K562 (cell line): Measurements from ENCODE around the gene EGFR.

ENCODE experiments used
- ADNP ChIP-seq: fragments of 200-800 bp; sonication (Bioruptor generic); IDR thresholded peaks from 2 replicates; pipeline ENCODE4 v1.6.1; 2016; ENCODE audit warnings: missing genetic modification characterization, missing compliant biosample characterization
- EGR1 ChIP-seq: fragments of 450-650 bp; conservative IDR thresholded peaks from 2 replicates; pipeline ENCODE4 v1.6.1; 2017; ENCODE audit warnings: mild to moderate bottlenecking
- EP300 ChIP-seq: IDR thresholded peaks from 2 replicates; pipeline ENCODE4 v1.6.1; 2012; ENCODE audit warnings: low read length, improper control_type of control experiment
- ESRRB ChIP-seq: fragments of 250-450 bp; sonication (Bioruptor Pico); IDR thresholded peaks from 2 replicates; pipeline ENCODE4 v1.5.0; 2020; ENCODE audit warnings: mild to moderate bottlenecking, moderate library complexity, borderline replicate concordance
- FOXA3 ChIP-seq, 2 experiments: fragments of 450-650 bp in 1 of 2; sonication (generic) in 1 of 2; formaldehyde crosslinking; IDR thresholded peaks in 1 of 2; conservative IDR thresholded peaks in 1 of 2; 2 replicates each; pipeline versions ENCODE4 v1.4.0 to v1.8.0; 2020 to 2022; ENCODE audit warnings: mild to moderate bottlenecking in 2 of 2, missing genetic modification reagents in 1 of 2
- NR1H2 ChIP-seq: sonication (generic); formaldehyde crosslinking; IDR thresholded peaks from 2 replicates; pipeline ENCODE4 v1.4.0; 2020; ENCODE audit warnings: mild to moderate bottlenecking, missing genetic modification reagents
- POLR2AphosphoS5 ChIP-seq: IDR thresholded peaks from 2 replicates; pipeline ENCODE4 v1.6.1; 2011; ENCODE audit warnings: mild to moderate bottlenecking, low read depth, low read length, moderate library complexity; ENCODE audit not compliant: control insufficient read depth, insufficient read depth
- PTBP1 ChIP-seq: fragments of 200-400 bp; formaldehyde crosslinking; IDR thresholded peaks from 2 replicates; pipeline ENCODE4 v1.6.1; 2017; ENCODE audit warnings: low read depth, low read length
- RBBP5 ChIP-seq: fragments of 200-600 bp; sonication (generic); IDR thresholded peaks from 2 replicates; pipeline ENCODE4 v1.6.1; 2012; ENCODE audit warnings: borderline replicate concordance, mild to moderate bottlenecking, low read length, control low read depth, inconsistent platforms; ENCODE audit not compliant: insufficient read depth, poor library complexity, severe bottlenecking
- SMC3 ChIP-seq: conservative IDR thresholded peaks from 2 replicates; pipeline ENCODE4 v1.6.1; 2011; ENCODE audit warnings: low read depth, low read length, improper control_type of control experiment; ENCODE audit not compliant: insufficient read depth
- YBX1 ChIP-seq: fragments of 450-650 bp; IDR thresholded peaks from 2 replicates; pipeline ENCODE4 v1.7.1; 2016; ENCODE audit warnings: mild to moderate bottlenecking
- TF ChIP-seq, protein P1 (sequence below): fragments of 250-450 bp; sonication (Bioruptor Pico); IDR thresholded peaks from 2 replicates; pipeline ENCODE4 v1.5.1; 2021; ENCODE audit warnings: mild to moderate bottlenecking
- TF ChIP-seq, protein P2 (sequence below): IDR thresholded peaks from 2 replicates; pipeline ENCODE4 v1.6.1; 2012; ENCODE audit warnings: low read depth, low read length, improper control_type of control experiment, borderline replicate concordance
- TF ChIP-seq, protein P3 (sequence below), 2 experiments: fragments of 200-800 bp in 1 of 2; sonication (Bioruptor generic) in 1 of 2; sonication (generic) in 1 of 2; formaldehyde crosslinking in 1 of 2; IDR thresholded peaks in 1 of 2; conservative IDR thresholded peaks in 1 of 2; 2 replicates each; pipeline versions ENCODE4 v1.5.0 to v1.6.1; 2016 to 2020; ENCODE audit warnings: missing compliant biosample characterization in 1 of 2, missing genetic modification characterization in 1 of 2, missing genetic modification reagents in 1 of 2

DNA sequence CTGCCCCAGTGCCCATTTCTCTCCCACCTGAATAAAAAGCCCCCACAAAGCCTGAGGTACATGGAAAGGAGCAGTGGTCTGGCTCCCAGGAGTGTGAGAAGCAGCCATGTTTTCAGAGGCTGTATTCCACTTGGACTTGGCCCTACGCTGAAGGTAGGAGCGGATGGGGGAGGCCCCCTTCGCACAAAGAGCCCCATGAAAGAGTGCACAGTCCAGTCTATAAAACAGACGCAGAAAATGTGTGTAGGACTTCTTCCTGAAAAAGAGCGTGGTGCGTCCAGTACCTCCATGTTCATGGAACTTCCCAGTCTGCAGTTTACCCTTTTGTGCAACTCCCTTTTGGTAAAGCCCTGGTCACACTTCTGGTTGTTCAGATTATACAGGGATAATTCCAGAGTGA is 69.3 kb downstream of the EGFR start:
- TF ChIP-seq POLR2AphosphoS5 (no peak), ADNP (tag) (no peak), FOXA3 (CRISPR knock-in tag; conservative IDR thresholded peaks at IDR 0.05 in 1 of 2, IDR thresholded peaks at IDR 0.05 in 1 of 2) (no peak), NR1H2 (CRISPR knock-in tag) (no peak), YBX1 (no peak), EP300 (no peak), PTBP1 (no peak), ESRRB (CRISPR knock-in tag) (no peak), RBBP5 (no peak), EGR1 (no peak), SMC3 (no peak)
- TF ChIP-seq, protein P1, sequence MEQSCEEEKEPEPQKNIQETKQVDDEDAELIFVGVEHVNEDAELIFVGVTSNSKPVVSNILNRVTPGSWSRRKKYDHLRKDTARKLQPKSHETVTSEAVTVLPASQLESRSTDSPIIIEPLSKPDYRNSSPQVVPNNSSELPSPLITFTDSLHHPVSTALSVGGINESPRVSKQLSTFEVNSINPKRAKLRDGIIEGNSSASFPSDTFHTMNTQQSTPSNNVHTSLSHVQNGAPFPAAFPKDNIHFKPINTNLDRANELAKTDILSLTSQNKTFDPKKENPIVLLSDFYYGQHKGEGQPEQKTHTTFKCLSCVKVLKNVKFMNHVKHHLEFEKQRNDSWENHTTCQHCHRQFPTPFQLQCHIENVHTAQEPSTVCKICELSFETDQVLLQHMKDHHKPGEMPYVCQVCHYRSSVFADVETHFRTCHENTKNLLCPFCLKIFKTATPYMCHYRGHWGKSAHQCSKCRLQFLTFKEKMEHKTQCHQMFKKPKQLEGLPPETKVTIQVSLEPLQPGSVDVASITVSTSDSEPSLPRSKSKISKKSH (CRISPR knock-in tag): no peak
- TF ChIP-seq, protein P2, sequence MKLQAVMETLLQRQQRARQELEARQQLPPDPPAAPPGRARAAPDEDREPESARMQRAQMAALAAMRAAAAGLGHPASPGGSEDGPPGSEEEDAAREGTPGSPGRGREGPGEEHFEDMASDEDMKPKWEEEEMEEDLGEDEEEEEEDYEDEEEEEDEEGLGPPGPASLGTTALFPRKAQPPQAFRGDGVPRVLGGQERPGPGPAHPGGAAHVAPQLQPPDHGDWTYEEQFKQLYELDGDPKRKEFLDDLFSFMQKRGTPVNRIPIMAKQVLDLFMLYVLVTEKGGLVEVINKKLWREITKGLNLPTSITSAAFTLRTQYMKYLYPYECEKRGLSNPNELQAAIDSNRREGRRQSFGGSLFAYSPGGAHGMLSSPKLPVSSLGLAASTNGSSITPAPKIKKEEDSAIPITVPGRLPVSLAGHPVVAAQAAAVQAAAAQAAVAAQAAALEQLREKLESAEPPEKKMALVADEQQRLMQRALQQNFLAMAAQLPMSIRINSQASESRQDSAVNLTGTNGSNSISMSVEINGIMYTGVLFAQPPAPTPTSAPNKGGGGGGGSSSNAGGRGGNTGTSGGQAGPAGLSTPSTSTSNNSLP: no peak
- TF ChIP-seq, protein P3, sequence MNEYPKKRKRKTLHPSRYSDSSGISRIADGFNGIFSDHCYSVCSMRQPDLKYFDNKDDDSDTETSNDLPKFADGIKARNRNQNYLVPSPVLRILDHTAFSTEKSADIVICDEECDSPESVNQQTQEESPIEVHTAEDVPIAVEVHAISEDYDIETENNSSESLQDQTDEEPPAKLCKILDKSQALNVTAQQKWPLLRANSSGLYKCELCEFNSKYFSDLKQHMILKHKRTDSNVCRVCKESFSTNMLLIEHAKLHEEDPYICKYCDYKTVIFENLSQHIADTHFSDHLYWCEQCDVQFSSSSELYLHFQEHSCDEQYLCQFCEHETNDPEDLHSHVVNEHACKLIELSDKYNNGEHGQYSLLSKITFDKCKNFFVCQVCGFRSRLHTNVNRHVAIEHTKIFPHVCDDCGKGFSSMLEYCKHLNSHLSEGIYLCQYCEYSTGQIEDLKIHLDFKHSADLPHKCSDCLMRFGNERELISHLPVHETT (CRISPR knock-in tag; conservative IDR thresholded peaks at IDR 0.05 in 1 of 2, IDR thresholded peaks at IDR 0.05 in 1 of 2): no peak
